GM18861 (cell line): ENCODE data around the gene RGS7.
"Not testable (repeated sequence)": the region's sequence is repeated elsewhere in the genome, so short reads cannot be mapped to it uniquely, and the experiment has no call there.

Experiments
- ATAC-seq: cut with Tn5 transposase; IDR thresholded peaks from one replicate; pipeline ENCODE4 v1.9.1; 2021; ENCODE audit not compliant: unreplicated experiment

RGS7 gene

GRCh38 chr1:240941701-240942370, 415.2 kb downstream of the RGS7 start:
- ATAC-seq = no peak

DNA sequence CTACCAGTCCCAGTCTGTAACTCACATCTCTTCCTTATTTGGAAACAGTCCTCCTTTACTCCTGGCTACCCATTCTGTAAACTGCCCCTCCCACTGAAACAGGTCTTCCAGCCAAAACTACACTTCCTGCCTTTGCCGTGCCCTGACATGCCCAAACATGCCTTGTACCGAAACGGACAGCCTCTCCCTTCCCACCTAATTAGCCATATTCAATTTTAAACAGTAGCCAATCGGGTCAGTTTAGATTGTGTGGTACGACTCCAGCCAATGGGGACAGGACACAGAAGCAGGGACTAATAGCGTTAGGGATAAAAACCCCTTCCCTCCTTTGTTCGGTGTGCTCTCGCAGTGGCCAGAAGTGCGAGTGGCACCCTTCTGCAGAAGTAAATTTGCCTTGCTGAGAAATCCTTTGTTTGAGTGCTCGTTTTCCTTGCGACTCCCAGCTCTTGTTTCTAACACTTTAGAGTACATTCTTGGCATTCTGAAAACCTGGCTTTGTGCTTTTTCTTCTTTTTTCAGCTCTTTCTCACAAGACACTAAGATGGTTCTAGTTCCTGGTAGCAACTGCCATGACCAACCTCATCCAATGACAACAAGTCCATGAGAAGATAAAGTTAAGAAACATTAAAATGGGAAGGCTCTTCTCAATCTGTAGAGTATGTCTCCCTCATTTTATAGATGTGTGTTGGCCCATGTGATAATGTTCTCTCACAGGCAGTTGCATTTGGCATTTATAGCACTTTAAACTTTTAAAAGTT, 419.9 kb downstream of the RGS7 start:
- no peak for ATAC-seq

DNA sequence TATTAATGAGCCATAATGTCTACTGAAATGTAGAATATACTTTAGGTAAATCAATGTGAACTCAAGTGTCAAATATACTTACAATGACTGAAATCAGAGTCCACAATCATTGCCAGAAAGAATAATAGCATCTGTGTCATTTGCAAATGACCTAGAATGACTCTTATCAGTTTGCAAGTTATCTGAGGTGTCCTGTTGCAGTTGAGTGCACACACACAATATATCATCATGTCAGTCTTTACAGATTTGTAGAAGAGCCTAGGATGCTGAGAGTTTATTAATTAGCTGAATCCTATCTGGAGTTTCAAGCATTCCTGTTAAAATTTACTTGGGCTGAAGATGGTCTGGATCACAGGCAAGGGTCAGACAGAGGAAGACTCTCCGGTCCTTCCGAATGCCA, 421.1 kb downstream of the RGS7 start:
- ATAC-seq = no peak

DNA sequence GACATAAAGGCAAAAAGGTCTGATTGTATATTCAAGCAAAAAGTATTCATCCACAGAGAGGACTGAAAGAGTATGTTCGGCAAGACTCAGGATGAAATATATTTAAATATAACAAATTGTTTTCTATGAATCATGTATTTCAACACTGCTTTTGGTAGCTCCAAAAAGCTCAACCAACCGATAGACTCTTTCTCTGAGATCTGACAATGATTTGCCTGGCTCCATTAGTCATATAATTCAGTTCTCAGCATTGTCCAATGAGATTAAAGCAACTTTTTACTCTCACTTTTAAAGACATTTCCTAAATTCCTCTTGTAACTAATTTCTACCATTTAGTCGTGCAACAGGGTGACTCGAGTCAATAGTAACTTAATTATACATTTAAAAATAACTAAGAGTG, 426.0 kb downstream of the RGS7 start:
- no peak for ATAC-seq

DNA sequence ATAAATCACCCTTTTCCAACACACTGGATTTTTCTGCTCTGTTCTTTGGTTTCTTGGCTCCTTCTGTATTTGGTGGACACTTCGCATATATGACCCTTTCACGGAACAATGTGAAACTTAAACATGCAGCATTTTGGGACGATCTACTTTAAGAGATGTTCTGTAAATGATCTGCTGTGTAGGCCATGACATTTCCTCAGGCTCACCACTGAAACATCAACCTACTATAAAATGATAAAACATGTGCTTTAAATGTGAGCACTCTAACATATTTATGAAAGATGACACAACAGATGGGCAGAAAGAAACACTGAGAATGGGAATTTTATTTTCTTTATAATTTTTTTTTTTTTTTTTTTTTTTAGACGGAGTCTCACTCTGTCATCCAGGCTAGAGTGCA, 428.7 kb downstream of the RGS7 start:
- ATAC-seq = no peak

DNA sequence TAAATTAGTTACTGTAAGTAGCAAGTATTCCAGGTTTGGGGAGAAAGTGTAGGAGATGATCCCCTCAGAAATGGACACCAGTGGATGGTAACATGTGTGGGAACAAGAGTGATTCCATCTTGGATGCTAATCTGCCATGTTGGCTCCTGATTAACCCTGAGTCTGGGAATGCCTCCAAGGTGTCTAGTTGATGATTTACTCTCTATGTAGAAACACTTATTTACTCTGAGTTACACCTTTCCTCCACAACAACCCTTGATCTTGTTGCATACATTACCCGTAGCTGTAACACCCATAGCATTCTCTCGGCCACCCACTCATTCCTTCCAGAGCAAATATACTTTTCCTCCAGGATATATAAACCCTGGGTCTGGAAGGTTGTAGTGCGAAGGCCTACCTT, 429.2 kb downstream of the RGS7 start:
- no peak for ATAC-seq

- ATAC-seq = no peak
Observed at GRCh38 chr1:240925273-240925672, 431.7 kb downstream of the RGS7 start.

GRCh38 chr1:240917976-240918375, 439.0 kb downstream of the RGS7 start:
- no peak for ATAC-seq

DNA sequence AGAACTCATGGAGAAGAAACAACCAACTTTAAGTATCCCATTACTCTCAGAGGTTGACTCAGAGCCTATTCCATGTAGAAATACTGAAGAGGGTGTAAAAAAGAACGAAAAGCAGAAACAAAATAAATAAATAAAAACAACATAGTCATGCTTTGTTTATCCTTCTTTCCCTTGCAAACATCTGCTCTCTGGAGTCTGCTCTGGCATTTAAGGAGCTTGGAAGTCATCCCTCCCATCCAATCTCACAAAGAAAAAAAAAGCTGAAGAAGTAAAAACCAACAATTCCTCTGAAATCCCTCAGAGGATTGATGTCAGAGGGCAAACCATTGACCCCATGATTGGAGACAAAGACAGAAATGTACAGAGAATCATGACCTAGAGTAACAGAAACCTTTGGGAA, 442.5 kb downstream of the RGS7 start:
- no peak for ATAC-seq

GRCh38 chr1:240912821-240913220, 444.2 kb downstream of the RGS7 start:
- no peak for ATAC-seq

- no peak for ATAC-seq
Observed at GRCh38 chr1:240909701-240910457, 447.1 kb downstream of the RGS7 start.

- ATAC-seq = no peak
Observed at GRCh38 chr1:240906477-240906876, 450.5 kb downstream of the RGS7 start.

DNA sequence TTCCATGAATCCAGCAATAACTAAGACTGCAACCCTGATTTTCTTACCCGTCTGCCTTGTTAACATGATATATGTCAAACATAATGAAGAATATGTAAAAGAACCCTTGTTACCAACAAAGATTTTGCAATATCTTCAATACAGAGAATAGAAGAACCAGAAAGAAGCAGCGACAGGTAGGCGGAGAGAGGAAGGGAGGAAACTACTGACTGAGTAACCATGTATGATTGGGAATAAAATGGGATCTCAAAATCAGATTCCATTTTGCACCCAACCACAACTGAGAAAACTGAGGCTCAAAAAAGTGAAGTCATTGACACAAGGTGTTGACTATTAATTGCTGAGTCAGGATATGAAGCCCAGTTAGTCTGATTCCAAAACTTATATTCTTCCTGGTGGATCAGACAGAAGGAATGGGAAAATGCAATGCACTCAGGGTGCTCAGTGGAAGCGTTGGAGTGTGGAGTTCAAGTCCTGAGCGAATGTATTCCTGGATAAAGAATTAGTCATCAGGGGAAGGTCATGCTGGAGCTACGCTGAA, 451.7 kb downstream of the RGS7 start:
- ATAC-seq = no peak

DNA sequence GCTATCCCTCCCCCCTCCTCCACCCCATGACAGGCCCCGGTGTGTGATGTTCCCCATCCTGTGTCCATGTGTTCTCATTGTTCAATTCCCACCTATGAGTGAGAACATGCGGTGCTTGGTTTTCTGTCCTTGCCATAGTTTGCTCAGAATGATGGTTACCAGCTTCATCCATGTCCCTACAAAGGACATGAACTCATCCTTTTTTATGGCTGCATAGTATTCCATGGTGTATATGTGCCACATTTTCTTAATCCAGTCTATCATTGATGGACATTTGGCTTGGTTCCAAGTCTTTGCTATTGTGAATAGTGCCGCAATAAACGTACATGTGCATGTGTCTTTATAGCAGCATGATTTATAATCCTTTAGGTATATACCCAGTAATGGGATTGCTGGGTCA, 461.6 kb downstream of the RGS7 start:
- not testable (repeated sequence) for ATAC-seq

DNA sequence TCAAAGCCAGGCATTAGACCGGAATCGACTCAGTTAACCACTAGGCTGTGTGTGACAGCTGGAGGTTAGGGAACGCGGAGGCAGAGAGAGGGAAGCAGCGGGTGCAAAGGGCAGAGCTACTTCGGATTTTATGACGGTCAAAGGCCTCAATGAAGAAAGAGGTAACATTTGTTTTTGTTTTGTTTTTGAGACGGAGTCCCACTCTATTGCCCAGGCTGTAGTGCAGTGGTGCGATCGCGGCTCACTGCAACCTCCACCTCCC, 468.3 kb downstream of the RGS7 start:
- ATAC-seq = no peak

DNA sequence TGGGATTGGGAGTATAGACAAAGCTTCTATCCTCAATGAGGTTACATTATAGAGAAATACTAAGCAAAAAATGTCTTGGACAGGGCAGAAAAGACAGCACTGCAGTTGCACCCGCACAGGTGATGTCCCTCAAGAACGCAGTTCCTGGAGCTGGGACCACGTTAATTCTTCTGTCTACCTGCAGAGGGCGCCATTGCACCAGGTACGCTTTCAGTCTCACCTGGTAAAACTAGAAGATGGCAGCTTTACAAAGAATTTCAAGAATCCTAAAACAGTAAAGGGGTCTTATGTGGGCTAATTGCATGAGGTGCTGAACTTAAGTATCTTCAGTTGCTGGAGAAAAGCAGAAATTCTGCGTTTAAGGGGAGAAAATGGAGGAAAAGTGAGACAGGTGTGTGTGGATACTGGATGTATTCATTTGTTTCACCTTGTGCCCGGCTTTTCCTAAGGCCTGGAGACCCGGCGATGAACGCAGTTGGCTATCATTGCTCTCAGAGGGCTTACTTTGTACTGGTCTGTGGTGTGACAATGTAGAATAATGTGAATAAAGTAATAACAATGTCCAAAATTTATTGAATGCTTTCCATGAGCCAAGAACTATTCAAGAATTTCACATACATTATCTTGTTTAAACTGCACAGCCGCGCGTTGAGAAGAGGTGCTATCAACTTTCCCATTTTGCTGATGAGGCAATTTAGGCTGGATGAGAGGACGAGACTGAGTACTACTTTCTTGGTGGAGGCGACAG, 468.8 kb downstream of the RGS7 start:
- peak; percentile 57 for ATAC-seq

GRCh38 chr1:240883490-240883889, 473.5 kb downstream of the RGS7 start:
- no peak for ATAC-seq

- not testable (repeated sequence) for ATAC-seq
Observed at GRCh38 chr1:240882656-240883308, 474.2 kb downstream of the RGS7 start.

DNA sequence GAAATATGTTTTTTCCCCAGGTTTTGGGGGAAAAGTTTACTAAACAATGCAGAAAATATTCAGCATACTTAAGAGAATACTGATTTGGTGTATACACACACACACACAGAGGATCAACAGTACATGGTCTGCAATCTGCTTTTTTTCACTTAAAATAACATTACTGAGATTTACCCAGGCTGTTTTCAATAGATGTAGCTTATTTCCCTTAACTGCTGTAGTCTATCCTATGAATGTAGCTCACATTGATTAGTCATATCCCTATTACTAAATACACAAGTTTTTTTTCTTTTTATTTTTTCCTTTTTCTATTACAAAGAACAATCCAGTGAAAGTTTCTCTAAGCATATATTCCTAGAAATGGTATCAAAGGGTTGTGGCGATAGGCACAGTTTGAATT, 478.4 kb downstream of the RGS7 start:
- no peak for ATAC-seq

DNA sequence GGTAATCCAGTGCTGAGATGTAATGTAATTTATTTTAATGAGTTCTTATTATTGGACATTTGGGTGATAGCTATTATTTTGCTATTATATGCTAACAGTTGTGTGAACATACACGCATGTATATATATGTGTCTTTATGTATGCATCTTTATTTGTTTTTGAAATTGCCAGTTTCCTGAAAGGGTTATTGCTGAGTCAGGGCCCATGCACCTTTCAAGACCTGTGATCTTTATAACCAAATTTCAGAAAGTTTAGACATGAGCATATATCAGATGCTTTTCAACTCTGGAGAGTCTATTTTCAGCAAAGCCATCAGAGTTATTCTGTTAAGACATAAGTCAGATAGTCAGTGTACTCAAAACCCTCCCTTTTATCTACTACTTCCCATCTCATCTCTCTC, 479.4 kb downstream of the RGS7 start:
- no peak for ATAC-seq

- ATAC-seq = no peak
Observed at GRCh38 chr1:240876071-240876470, 480.9 kb downstream of the RGS7 start.
